ENCODE measurements around the gene LYPD6B.

- TF ChIP-seq CTCF (IDR thresholded peaks at IDR 0.05; ENCODE audit: low read depth, low read length, missing input control) (no peak), MAX (IDR thresholded peaks at IDR 0.05) (no peak), ZBTB33 (IDR thresholded peaks at IDR 0.05) (no peak), EGR1 (IDR thresholded peaks at IDR 0.05; ENCODE audit: low read depth in 2 of 2) (no peak), JUND (IDR thresholded peaks at IDR 0.05) (no peak), RAD21 (IDR thresholded peaks at IDR 0.05) (no peak), SP1 (IDR thresholded peaks at IDR 0.05) (no peak)
These were observed 37.0 kb upstream of the LYPD6B start for GRCh38 chr2:149001496-149001895.
